Amniotic epithelial cell (primary cell): ENCODE results near the gene PSD.

Source experiments
- DNase-seq: peaks from one replicate; pipeline ENCODE4 v3.0.0-alpha.2; 2010; ENCODE audit warnings: low read depth

Gene PSD

GRCh38 chr10:102403115-102403514 is 15.5 kb downstream of the PSD start:
- no peak for DNase-seq

GRCh38 chr10:102402512-102402896 is 16.1 kb downstream of the PSD start:
- DNase-seq: no peak

GRCh38 chr10:102401735-102402511 is 16.7 kb downstream of the PSD start:
- DNase-seq: peak; percentile 57

DNA sequence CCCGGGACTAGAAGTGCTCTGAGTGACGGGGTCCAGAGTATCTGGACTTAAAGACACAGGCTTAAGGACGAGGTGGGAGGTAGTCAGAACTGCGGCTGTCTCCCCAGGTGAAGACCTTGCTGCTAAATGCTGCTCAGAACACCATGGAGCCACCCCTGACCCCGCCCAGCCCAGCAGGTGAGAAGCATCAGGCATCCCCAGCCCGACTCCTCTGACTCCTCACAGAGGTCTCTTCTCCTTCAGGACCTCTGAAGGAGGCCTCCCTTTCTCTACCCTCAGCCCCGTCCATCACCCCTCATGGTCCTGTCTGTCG is 17.3 kb downstream of the PSD start:
- no peak for DNase-seq

DNA sequence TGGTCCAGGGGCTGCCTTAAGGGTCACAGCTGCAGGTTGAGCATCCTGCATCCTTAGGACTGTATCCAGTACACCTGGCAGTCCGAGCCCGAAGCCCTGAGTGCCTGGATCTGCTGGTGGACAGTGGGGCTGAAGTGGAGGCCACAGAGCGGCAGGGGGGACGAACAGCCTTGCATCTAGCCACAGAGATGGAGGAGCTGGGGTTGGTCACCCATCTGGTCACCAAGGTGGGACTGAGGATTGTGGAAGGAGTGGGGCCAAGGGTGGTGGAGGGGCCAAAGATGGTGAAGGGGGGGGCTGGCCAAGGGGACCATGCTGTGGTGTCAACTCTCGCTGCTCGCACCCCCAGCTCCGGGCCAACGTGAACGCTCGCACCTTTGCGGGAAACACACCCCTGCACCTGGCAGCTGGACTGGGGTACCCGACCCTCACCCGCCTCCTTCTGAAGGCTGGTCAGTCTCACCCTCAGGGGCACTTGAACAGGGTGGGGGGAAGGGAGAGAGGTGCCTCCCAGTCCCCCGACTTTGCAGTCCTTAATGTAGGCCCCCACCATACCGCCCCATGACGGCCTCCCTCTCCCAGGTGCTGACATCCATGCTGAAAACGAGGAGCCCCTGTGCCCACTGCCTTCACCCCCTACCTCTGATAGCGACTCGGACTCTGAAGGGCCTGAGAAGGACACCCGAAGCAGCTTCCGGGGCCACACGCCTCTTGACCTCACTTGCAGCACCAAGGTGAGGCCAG is 17.8 kb downstream of the PSD start:
- DNase-seq: no peak

DNA sequence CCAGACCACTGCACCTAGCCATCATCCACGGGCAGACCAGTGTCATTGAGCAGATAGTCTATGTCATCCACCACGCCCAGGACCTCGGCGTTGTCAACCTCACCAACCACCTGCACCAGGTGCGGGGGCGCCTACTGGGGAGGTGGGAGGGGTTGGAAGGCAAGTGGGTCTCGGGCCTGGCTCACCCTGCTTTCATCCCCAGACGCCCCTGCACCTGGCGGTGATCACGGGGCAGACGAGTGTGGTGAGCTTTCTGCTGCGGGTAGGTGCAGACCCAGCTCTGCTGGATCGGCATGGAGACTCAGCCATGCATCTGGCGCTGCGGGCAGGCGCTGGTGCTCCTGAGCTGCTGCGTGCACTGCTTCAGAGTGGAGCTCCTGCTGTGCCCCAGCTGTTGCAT is 18.5 kb downstream of the PSD start:
- no peak for DNase-seq

DNA sequence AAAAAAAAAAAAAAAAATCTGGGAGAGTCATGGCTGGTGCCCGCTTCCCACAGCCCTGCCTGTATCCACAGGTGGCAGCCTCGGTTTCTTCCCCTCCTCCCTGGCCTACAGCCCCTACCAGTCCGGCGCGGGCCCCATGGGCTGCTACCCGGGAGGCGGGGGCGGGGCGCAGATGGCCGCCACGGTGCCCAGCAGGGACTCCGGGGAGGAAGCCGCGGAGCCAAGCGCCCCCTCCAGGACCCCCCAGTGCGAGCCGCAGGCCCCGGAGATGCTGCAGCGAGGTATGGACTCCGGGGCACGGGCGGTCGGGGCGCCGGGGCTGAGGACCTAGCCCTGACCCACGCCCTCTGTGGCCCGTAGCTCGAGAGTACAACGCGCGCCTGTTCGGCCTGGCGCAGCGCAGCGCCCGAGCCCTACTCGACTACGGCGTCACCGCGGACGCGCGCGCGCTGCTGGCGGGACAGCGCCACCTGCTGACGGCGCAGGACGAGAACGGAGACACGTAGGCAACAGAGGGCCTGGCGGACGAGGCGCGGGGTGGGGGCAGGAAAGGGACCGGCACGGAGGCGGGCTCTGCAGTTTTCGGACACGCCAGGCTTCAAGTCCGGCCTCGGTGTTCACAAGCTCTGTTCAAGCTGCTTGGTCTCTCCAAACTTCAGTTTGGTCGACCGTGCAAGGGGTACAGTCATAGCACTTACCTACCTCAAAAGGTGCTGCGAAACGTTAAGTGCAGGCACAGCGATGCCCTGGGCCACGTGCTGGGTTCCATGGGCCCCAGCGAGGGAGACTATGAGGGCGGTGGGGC is 19.2 kb downstream of the PSD start:
- peak; percentile 69 for DNase-seq

- no peak for DNase-seq
These were observed 20.2 kb downstream of the PSD start for GRCh38 chr10:102398172-102399020.

- no peak for DNase-seq
These were observed 21.1 kb downstream of the PSD start for GRCh38 chr10:102397222-102398171.

GRCh38 chr10:102396730-102397151 is 21.8 kb downstream of the PSD start:
- DNase-seq: no peak

DNA sequence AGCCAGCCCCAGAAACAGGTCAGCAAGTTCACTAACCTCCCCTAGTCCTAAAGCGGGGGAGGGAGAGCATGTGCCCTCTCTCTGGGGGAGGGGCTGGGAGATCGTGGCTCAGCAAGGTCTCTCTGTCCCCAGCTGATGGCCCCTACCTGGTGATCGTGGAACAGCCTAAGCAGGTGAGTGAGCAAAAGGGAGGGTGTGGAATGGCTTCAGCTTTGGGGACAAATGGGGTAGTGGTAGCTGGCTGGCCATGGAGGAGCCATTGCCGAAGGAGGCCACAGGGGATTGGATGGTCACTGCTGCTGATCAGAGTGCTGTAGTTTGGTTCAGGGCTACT is 22.3 kb downstream of the PSD start:
- no peak for DNase-seq

DNA sequence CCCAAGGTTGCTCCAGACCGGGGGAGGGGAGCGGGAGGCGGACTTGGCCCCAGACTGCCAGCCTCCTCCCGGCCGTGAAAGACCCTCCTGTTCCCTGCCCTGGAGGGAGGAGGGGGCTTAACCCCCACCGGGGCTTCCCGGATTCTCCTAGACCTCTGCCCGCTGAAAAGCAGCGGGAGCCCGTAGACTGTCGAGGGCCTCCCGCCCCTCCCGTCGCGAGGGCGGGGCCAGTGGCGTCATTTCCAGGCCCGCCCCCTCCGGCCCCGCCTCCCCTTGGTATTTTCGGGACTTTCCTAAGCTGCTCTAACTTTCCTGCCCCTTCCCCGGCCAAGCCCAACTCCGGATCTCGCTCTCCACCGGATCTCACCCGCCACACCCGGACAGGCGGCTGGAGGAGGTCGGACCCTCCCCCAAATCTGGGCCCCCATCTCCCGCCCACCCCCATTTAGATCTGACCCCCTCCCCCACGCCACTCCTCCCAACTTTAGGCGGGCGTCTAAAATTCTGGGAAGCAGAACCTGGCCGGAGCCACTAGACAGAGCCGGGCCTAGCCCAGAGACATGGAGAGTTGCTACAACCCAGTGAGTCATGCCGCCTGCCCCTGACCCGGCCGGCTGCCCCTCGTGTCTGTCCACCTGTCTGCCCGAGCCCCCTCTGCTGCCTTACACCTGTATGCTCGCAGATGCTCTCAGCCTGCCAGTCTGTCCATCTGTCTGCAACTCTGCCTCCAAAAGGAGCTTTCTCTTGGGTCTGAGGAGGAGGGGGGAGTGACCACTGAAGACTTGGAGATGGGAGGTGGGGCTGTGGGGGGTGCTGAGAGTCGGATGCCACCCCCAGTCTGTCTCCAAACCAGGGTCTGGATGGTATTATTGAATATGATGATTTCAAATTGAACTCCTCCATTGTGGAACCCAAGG is 22.9 kb downstream of the PSD start, which contains the start of gene NFKB2:
Gene NFKB2 (plus strand): TSS at position 306 of the 917 bp plus-strand sequence. CDS start 255 bp downstream, at position 561.
- DNase-seq: peak; percentile 65

- peak; percentile 36 for DNase-seq
These were observed 23.7 kb downstream of the PSD start for GRCh38 chr10:102394801-102395399.

GRCh38 chr10:102394079-102394800 is 24.3 kb downstream of the PSD start:
- DNase-seq: peak; percentile 81

DNA sequence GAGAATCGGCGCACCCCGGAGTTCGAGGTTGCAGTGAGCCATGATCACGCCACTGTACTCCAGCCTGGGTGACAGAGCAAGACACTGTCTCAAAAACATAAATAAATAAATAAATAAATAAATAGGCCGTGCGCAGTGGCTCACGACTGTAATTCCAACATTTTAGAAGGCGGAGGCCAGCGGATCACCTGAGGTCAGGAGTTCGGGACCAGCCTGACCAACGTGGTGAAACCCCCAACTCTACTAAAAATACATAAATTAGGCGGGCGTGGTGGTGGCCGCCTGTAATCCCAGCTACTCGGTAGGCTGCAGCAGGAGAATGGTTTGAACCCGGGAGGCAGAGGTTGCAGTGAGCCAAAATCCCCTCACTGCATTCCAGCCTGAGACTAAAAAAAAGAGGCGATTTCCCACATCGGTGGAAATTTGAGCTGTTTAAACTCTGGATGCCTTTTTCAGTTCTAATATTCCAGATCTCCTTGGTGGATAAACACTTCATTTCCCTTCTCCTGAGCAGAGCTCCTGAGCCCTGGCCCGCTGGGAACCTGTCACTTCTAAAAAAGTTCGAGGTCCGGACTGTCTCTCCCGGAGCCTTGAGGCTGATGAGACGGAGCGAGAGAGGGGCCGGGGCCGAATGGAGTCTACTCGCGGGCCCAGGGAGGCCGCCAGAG is 25.0 kb downstream of the PSD start:
- no peak for DNase-seq

- no peak for DNase-seq
These were observed 26.3 kb downstream of the PSD start for GRCh38 chr10:102392306-102392705.

- DNase-seq: no peak
These were observed 28.7 kb downstream of the PSD start for GRCh38 chr10:102389894-102390293.
